HL-60 (cell line): Measurements from ENCODE around the gene MMP19.
A peak's percentile ranks its signal among the peaks of the same experiment; 100 is the strongest.

Experiments
- DNase-seq, 2 experiments: peaks; one replicate each; pipeline ENCODE4 v3.0.0-alpha.2; 2010 to 2020; ENCODE audit warnings: low read depth in 1 of 2, low spot score in 1 of 2
- H3K27ac ChIP-seq: fragments of 250-450 bp; sonication (Bioruptor Pico); replicated peaks from 2 replicates; pipeline ENCODE4 v1.5.1; 2020; ENCODE audit warnings: mild to moderate bottlenecking, moderate library complexity
- H3K27me3 ChIP-seq: fragments of 250-450 bp; sonication (Bioruptor Pico); 2 replicates; pipeline ENCODE4 v1.5.1; 2021; ENCODE audit warnings: mild to moderate bottlenecking, moderate library complexity; ENCODE audit not compliant: insufficient read depth, poor library complexity, severe bottlenecking
- H3K4me3 ChIP-seq: replicated peaks from 2 replicates; pipeline ENCODE4 v1.5.1; 2011; ENCODE audit warnings: mild to moderate bottlenecking, control low read depth, low read length; ENCODE audit not compliant: insufficient read depth
- CTCF ChIP-seq: IDR thresholded peaks from one replicate; pipeline ENCODE4 v1.5.1; 2011; ENCODE audit warnings: low read length, control low read depth, inconsistent platforms; ENCODE audit not compliant: insufficient read depth
- GABPA ChIP-seq: IDR thresholded peaks from 2 replicates; pipeline ENCODE4 v1.6.1; 2012; ENCODE audit warnings: low read depth
- POLR2AphosphoS5 ChIP-seq: IDR thresholded peaks from 2 replicates; pipeline ENCODE4 v1.6.1; 2012; ENCODE audit warnings: low read depth
- SPI1 ChIP-seq: IDR thresholded peaks from 2 replicates; pipeline ENCODE4 v1.6.1; 2012; ENCODE audit warnings: low read depth, mild to moderate bottlenecking, borderline replicate concordance
- TF ChIP-seq, protein P1 (sequence below): IDR thresholded peaks from 2 replicates; pipeline ENCODE4 v1.6.1; 2012; ENCODE audit warnings: low read depth; ENCODE audit not compliant: insufficient replicate concordance

MMP19 gene

DNA sequence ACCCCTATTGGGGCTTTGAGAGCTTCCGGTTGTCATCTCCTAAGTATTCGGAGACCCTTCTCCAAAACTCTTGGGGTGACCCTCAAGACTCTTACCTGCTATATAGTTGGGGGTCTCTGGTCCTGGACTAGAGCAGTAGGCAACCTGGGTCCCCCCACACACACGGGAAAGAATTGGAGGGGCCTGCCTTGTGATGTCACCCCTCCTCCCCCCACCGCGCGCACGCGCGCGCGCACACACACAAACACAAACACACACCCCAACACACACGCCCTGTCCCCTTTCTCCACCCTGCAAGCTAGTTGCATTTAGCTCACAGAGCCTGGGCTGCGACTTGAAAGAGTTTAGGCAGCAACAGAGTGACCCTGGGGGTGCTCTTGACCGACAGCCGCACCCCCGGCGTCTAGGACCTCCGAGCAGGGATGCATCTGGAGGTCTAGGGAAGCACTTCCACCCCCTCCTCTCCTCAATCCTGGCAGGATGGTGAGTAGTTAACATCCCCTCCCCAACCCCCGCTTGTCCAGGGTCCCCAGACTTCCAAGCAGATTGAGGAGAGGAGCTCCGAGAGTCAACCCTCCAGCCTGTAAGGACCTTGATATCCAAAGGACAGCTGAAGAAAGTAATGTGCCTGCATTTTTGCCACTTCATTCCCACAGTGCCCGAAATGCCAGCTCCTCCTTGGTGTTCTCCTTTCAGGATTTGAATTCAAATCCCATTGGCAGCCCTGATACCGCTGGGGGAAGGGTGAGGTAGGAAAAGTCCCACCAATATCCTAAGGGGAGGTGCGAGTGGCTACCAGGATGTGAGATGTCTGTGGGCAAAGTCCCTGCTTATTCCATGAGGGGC, 11.9 kb downstream of the MMP19 start:
- H3K27me3 ChIP-seq, result no peaks in the 10 kb centered on the region
- peak overlapping the region; percentile 74 for H3K27ac ChIP-seq
- H3K4me3 ChIP-seq, result peak overlapping the region; percentile 91
- TF ChIP-seq GABPA (no peak), POLR2AphosphoS5 (no peak), CTCF (no peak), SPI1 (no peak)
- TF ChIP-seq, protein P1, sequence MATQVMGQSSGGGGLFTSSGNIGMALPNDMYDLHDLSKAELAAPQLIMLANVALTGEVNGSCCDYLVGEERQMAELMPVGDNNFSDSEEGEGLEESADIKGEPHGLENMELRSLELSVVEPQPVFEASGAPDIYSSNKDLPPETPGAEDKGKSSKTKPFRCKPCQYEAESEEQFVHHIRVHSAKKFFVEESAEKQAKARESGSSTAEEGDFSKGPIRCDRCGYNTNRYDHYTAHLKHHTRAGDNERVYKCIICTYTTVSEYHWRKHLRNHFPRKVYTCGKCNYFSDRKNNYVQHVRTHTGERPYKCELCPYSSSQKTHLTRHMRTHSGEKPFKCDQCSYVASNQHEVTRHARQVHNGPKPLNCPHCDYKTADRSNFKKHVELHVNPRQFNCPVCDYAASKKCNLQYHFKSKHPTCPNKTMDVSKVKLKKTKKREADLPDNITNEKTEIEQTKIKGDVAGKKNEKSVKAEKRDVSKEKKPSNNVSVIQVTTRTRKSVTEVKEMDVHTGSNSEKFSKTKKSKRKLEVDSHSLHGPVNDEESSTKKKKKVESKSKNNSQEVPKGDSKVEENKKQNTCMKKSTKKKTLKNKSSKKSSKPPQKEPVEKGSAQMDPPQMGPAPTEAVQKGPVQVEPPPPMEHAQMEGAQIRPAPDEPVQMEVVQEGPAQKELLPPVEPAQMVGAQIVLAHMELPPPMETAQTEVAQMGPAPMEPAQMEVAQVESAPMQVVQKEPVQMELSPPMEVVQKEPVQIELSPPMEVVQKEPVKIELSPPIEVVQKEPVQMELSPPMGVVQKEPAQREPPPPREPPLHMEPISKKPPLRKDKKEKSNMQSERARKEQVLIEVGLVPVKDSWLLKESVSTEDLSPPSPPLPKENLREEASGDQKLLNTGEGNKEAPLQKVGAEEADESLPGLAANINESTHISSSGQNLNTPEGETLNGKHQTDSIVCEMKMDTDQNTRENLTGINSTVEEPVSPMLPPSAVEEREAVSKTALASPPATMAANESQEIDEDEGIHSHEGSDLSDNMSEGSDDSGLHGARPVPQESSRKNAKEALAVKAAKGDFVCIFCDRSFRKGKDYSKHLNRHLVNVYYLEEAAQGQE, result no peak
- peak; percentile 36 to 60 for DNase-seq

GRCh38 chr12:55829967-55830600, 12.7 kb downstream of the MMP19 start:
- H3K4me3 ChIP-seq, result peak overlapping the region; percentile 91
- peak in 1 of 2 experiments; percentile 40 for DNase-seq
- TF ChIP-seq GABPA (no peak), POLR2AphosphoS5 (no peak), CTCF (no peak), SPI1 (no peak)
- TF ChIP-seq, protein P1, result no peak
- no peaks in the 10 kb centered on the region for H3K27me3 ChIP-seq
- peak overlapping the region; percentile 74 for H3K27ac ChIP-seq

DNA sequence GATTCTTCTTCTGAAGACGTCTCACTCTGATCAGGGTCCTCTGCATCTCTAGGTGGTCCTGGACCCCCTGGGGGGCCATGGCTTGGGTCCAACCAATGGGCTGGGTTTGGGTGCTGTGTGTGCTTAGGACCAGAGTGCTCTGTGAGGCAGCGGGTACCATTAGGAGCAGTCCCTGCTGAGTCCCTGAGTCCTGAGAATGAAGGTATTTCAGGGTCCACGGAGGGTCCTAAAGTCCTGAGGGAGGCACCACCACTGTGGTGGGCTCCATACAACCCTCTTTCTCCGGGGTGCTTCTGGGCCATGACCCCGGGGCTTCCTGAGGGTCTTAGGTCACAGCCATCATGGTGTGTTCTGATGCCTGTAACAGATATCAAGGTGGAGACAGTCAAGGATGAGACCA, 14.4 kb downstream of the MMP19 start:
- no peaks in the 10 kb centered on the region for H3K27me3 ChIP-seq
- no peak overlapping the region; the same call in 1 of the 2 replicates for H3K27ac ChIP-seq
- no peak overlapping the region; the same call in 1 of the 2 replicates for H3K4me3 ChIP-seq
- TF ChIP-seq, protein P1, result no peak
- TF ChIP-seq CTCF (no peak), SPI1 (no peak), GABPA (no peak), POLR2AphosphoS5 (no peak)
- no peak for DNase-seq
